Smooth muscle cell (in vitro differentiated cells): Measurements from ENCODE around the gene RITA1. TPM values are rescaled to one million over a fixed set of nuclear protein-coding genes. Genes with fewer than 3 reads are reported as not detected.
A peak's percentile ranks its signal among the peaks of the same experiment; 100 is the strongest.

Experiments used
- DNase-seq: peaks from one replicate; lab custom pipeline; 2025; ENCODE audit not compliant: unreplicated experiment; lab: John Stamatoyannopoulos, UW
- H2AFZ ChIP-seq: fragments of 200-600 bp; sonication (generic); 2 replicates; pipeline ENCODE4 v1.6.0; 2016; ENCODE audit warnings: antibody characterized with exemption, low read depth, mild to moderate bottlenecking
- H3F3A ChIP-seq: fragments of 200-600 bp; sonication (generic); 2 replicates; pipeline ENCODE4 v1.6.0; 2017; ENCODE audit warnings: antibody characterized with exemption, low read depth
- H3K27ac ChIP-seq: fragments of 200-600 bp; sonication (generic); 2 replicates; pipeline ENCODE4 v1.5.1; 2016; ENCODE audit warnings: low read depth, mild to moderate bottlenecking
- H3K27me3 ChIP-seq: fragments of 200-600 bp; sonication (generic); 2 replicates; pipeline ENCODE4 v1.6.1; 2016; ENCODE audit warnings: low read depth, mild to moderate bottlenecking
- H3K36me3 ChIP-seq: fragments of 200-600 bp; sonication (generic); 2 replicates; pipeline ENCODE4 v1.5.1; 2016; ENCODE audit warnings: low read depth
- H3K4me1 ChIP-seq: fragments of 200-600 bp; sonication (generic); 2 replicates; pipeline ENCODE4 v1.5.1; 2016; ENCODE audit warnings: low read depth
- H3K4me2 ChIP-seq: fragments of 200-600 bp; sonication (generic); 2 replicates; pipeline ENCODE4 v1.6.0; 2016; ENCODE audit warnings: mild to moderate bottlenecking
- H3K4me3 ChIP-seq: fragments of 200-600 bp; sonication (generic); 2 replicates; pipeline ENCODE4 v1.5.1; 2016; ENCODE audit warnings: mild to moderate bottlenecking
- H3K79me2 ChIP-seq: fragments of 200-600 bp; sonication (generic); 2 replicates; pipeline ENCODE4 v1.6.0; 2016; ENCODE audit warnings: low read depth, mild to moderate bottlenecking
- H3K9ac ChIP-seq: fragments of 200-600 bp; sonication (generic); 2 replicates; pipeline ENCODE4 v1.6.0; 2016; ENCODE audit warnings: low read depth
- H3K9me3 ChIP-seq: fragments of 200-600 bp; sonication (generic); replicated peaks from 2 replicates; pipeline ENCODE4 v1.5.1; 2016; ENCODE audit warnings: low read depth
- H4K20me1 ChIP-seq: fragments of 200-600 bp; sonication (generic); 2 replicates; pipeline ENCODE4 v1.6.0; 2016; ENCODE audit warnings: low read depth
- WGBS: methylation state at CpG from one replicate; pipeline ENCODE4 v1.1.7; 2016; ENCODE audit warnings: low lambda C conversion rate; 5-methylcytosine and 5-hydroxymethylcytosine counted together
- polyA plus RNA-seq: library from polyadenylated mRNA; unstranded; fragments of >200 nt; fragmentation: Nextera tagmentation; extraction: Ambion mirVana; gene quantifications from 2 replicates; pipeline ENCODE4 v1.2.1, GENCODE V29; 2016
- total RNA-seq: library from RNA; depleted of rRNA; stranded (reverse); fragments of >200 nt; gene quantifications from 2 replicates; pipeline ENCODE4 v1.2.3, GENCODE V29; 2014
- TF ChIP-seq, protein P1 (sequence below): fragments of 200-600 bp; sonication (generic); IDR thresholded peaks from 2 replicates; pipeline ENCODE4 v1.5.1; 2017; ENCODE audit warnings: borderline replicate concordance, mild to moderate bottlenecking, antibody characterized with exemption; ENCODE audit not compliant: insufficient read depth, poor library complexity, severe bottlenecking

Gene RITA1
- total and polyA plus RNA-seq, 2 experiments from 2014 or later, result 9.6 to 12.2 TPM

DNA sequence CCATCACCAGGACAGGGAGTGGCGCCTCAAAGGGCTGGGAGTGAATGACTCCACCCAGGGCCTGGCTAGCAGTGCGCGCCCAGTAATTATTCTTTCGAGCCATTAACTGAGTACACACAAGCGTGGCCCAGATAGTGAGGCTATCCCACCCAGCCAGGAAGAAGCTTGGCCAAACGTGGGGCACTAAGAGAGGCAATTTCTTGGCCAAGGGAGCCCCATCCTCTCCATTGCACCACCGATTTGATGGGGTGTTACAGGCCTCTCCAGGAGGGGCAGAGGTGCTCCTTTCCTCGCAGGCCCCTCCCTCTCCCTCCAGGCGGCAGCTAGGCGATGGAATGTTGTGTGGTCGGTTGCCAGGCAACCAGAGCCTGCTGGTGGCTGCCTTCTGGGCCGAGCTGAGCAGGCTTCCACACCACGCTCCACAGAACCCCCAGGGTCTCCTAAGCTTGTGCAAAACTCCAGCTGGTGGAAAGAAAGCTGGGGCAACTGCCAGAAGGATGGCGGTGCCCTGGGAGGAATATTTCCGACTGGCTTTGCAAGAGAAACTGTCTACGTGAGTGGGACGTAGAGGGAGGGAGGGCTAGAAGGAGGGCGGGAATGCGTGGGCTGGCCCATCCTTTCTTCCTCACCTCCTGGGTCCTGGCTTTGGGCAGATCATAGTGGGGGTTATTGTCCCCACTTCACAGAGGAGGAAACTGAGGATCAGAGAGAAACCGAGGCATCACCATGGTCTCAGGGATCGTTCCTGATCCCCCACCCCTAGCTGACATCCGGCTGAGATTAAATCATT is 36.0 kb upstream of the RITA1 start, which contains the start of gene CFAP73:
Gene CFAP73 (plus strand): TSS at position 364 of the 790 bp plus-strand sequence. CDS start 134 bp downstream, at position 498.
- 33% methylated on average over 22 of the region's 22 CpGs for WGBS
- Histone ChIP-seq H2AFZ (no peak within 1 kb of the TSS), H3K4me3 (no peak within 1 kb of the TSS)

DNA sequence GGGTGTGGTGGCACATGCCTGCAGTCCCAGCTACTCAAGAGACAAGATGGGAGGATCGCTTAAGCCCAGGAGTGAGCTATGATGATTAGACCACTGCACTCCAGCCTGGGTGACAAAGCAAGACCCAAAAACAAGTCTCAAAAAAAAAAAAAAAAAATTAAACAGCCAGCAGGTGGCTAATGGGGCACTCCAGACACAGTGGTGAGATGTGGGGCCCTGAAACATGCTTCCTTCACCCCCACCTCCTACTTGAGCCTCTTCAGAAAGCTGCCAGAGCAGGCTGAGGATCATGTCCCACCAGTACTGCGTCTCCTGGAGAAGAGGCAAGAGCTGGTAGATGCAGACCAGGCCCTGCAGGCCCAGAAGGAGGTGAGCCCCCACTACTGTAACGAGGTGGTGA is 33.9 kb upstream of the RITA1 start:
- 97% methylated on average over 3 of the region's 3 CpGs for WGBS
- no peaks in the 10 kb centered on the region for H3K79me2 ChIP-seq
- no peaks in the 10 kb centered on the region for H4K20me1 ChIP-seq
- peaks cover 11% of the 10 kb centered on the region for H3K4me1 ChIP-seq
- no peak overlapping the region for H3K4me3 ChIP-seq
- no peak overlapping the region for H3K9ac ChIP-seq
- no peaks in the 10 kb centered on the region for H3K9me3 ChIP-seq
- H3K27me3 ChIP-seq, result peaks cover 55% of the 10 kb centered on the region
- H3K4me2 ChIP-seq, result no peak overlapping the region
- no peaks in the 10 kb centered on the region for H3F3A ChIP-seq
- no peak overlapping the region for H2AFZ ChIP-seq
- DNase-seq, result no peak
- H3K36me3 ChIP-seq, result no peaks in the 10 kb centered on the region
- no peak overlapping the region for H3K27ac ChIP-seq
- TF ChIP-seq, protein P1, sequence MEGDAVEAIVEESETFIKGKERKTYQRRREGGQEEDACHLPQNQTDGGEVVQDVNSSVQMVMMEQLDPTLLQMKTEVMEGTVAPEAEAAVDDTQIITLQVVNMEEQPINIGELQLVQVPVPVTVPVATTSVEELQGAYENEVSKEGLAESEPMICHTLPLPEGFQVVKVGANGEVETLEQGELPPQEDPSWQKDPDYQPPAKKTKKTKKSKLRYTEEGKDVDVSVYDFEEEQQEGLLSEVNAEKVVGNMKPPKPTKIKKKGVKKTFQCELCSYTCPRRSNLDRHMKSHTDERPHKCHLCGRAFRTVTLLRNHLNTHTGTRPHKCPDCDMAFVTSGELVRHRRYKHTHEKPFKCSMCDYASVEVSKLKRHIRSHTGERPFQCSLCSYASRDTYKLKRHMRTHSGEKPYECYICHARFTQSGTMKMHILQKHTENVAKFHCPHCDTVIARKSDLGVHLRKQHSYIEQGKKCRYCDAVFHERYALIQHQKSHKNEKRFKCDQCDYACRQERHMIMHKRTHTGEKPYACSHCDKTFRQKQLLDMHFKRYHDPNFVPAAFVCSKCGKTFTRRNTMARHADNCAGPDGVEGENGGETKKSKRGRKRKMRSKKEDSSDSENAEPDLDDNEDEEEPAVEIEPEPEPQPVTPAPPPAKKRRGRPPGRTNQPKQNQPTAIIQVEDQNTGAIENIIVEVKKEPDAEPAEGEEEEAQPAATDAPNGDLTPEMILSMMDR, result no peak

More for the DNA sequence above, 36.0 kb upstream of the RITA1 start, which contains the start of gene CFAP73:
- Histone ChIP-seq H3K9ac (no peak within 1 kb of the TSS), H3K27me3 (peaks cover 36% of the 10 kb centered on the region), H3K4me1 (peaks cover 11% of the 10 kb centered on the region), H3K9me3 (no peaks in the 10 kb centered on the region), H3K36me3 (no peaks in the 10 kb centered on the region), H3K79me2 (no peaks in the 10 kb centered on the region), H4K20me1 (no peaks in the 10 kb centered on the region), H3K27ac (no peak within 1 kb of the TSS), H3F3A (no peaks in the 10 kb centered on the region), H3K4me2 (peak within 1 kb of the TSS; percentile 57)
- DNase-seq, result peak; percentile 17
- TF ChIP-seq, protein P1, result no peak

DNA sequence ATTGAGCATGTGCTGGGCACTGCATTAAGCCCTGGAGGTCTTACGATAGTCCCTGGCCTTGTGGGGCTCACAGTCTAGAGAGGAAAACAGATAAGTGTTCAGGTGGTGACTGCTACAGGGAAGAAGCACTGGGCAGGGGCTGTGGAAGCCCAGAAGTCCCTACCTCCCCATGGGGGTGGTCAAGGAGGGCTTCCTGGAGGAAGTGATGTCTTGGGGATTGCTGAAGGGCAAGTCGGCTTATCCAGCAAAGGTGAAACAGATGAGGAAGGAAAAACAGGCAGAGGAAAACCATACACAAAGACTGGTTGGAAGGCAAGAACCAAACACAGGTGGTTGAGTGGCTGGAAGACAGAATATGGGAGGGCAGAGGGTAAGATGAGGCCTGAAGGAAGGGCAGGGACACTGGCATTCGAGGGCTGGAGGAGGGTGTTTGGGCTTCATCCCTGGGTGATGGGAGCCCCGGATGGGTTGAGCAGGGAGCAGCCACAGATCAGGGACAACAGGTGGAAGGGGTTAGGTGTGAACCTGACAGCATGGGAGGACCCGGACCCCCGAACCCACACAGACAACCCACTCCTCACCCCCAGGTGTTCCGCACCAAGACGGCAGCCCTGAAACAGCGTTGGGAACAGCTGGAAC is 33.2 kb upstream of the RITA1 start:
- 42% methylated on average over 9 of the region's 9 CpGs for WGBS
- Histone ChIP-seq H4K20me1 (no peaks in the 10 kb centered on the region), H2AFZ (no peak overlapping the region), H3K27me3 (peaks cover 56% of the 10 kb centered on the region), H3K4me2 (peak overlapping the region; percentile 93), H3K27ac (no peak overlapping the region), H3K4me3 (peak overlapping the region; percentile 45), H3K36me3 (no peaks in the 10 kb centered on the region), H3K79me2 (no peaks in the 10 kb centered on the region), H3F3A (no peaks in the 10 kb centered on the region), H3K4me1 (peaks cover 11% of the 10 kb centered on the region), H3K9me3 (no peaks in the 10 kb centered on the region), H3K9ac (no peak overlapping the region)
- TF ChIP-seq, protein P1, result no peak
- no peak for DNase-seq
